Heart left ventricle (tissue), 13 donors: ENCODE measurements around the gene SUGP1.

Experiments used
- CTCF ChIP-seq, 12 donors: fragments of 200-600 bp; sonication (generic) in 4 of 12; IDR thresholded peaks; one replicate each; pipeline versions ENCODE4 v1.5.0 to v1.8.0; 2018 to 2022; ENCODE audit warnings: antibody characterized with exemption in 12 of 12, mild to moderate bottlenecking in 5 of 12
- POLR2A ChIP-seq, 2 donors: fragments of 450-650 bp; IDR thresholded peaks; one replicate each; pipeline ENCODE4 v1.6.1; 2017; ENCODE audit warnings: antibody characterized with exemption in 2 of 2, mild to moderate bottlenecking in 2 of 2, moderate library complexity in 2 of 2
- donor health status: ischemic (EF 13 %, LVEDD 7.1; RV severe dilation, severe dysfunction).
- donor health status: DM: no; HTN: yes; CAD: no.
- donor health status: DM: no; HTN: no; CAD: no.
- donor health status: ischemic (EF 25% LVEDD 6.9; RV normal size, moderate dysfunction).
- donor health status: ischemic (EF 25% LVEDD 5.7; RV mildly dilated, moderate dysfunction).
- donor health status: ischemic (EF 35%, LVEDD 5.7; RV mildly dilated, moderate dysfunction).
- donor health status: nonischemic (EF 11% LVEDD 7.7; RV severe dilation, severe dysfunction).
- donor health status: DM: yes; HTN: yes; CAD: no.
- donor health status: PGD.
- donor health status: ischemic (EF 29% LVEDD 5.4; RV normal size, mild dysfunction).
- donor health status: nonischemic (EF 23%, LVEDD 6.1; RV moderate dilation, normal function).

DNA sequence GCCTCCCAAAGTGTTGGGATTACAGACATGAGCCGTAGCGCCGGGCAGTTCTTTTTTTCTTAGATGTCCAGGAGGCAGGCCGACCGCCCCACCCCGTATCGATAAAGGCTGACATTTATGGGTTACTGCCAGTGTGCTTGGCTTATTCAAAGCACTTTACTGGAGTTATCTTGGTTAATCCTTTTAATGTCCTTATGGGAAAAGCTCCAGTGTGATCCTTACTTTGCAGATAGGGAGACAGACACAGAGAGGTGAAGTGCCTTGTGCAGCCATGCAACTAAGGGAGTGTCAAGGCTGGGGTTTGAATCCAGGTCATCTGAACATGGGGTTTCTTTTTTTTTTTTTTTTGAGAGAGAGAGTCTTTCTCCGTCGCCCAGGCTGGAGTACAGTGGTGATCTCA is 89.3 kb downstream of the SUGP1 start:
- no peak for TF ChIP-seq CTCF (IDR thresholded peaks at IDR 0.05)
- TF ChIP-seq POLR2A (IDR thresholded peaks at IDR 0.05), result no peak
